Adrenal gland (tissue), 5 donors: ENCODE data around the gene CAB39.

ENCODE experiments used
- POLR2A ChIP-seq, 2 donors: fragments of 450-650 bp; IDR thresholded peaks; one replicate each; pipeline ENCODE4 v1.6.1; 2017; ENCODE audit warnings: antibody characterized with exemption in 2 of 2, mild to moderate bottlenecking in 2 of 2, moderate library complexity in 1 of 2
- TF ChIP-seq, protein P1 (sequence below), 6 experiments: fragments of 450-650 bp in 4 of 6; fragments of 200-600 bp in 2 of 6; sonication (generic) in 1 of 6; IDR thresholded peaks; 1 replicate in 5 of 6; 2 replicates in 1 of 6; pipeline versions ENCODE4 v1.5.1 to v1.8.0; 2016 to 2021; ENCODE audit warnings: antibody characterized with exemption in 6 of 6, mild to moderate bottlenecking in 2 of 6, moderate library complexity in 1 of 6
- donor health status: DM: no; HTN: no; CAD: no.

DNA sequence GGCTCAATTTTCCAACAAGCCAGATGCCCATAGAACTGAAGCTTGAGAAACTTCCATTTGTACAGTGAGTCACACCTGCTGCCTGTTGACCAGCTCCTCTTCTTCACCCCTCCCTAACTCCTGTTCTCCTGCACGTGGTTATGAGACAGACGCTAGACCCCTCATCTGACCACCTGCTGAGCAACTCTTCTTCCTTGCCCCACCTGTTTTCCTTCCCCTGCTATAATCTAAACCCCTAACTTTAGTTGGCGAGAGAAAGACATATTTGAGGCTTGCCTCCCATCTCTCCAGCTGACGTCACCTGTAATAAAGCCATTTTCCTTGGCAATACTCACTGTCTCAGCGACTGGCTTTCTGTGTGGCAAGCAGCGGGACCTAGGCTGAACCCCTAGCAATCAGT, 129.8 kb downstream of the CAB39 start:
- TF ChIP-seq, protein P1, sequence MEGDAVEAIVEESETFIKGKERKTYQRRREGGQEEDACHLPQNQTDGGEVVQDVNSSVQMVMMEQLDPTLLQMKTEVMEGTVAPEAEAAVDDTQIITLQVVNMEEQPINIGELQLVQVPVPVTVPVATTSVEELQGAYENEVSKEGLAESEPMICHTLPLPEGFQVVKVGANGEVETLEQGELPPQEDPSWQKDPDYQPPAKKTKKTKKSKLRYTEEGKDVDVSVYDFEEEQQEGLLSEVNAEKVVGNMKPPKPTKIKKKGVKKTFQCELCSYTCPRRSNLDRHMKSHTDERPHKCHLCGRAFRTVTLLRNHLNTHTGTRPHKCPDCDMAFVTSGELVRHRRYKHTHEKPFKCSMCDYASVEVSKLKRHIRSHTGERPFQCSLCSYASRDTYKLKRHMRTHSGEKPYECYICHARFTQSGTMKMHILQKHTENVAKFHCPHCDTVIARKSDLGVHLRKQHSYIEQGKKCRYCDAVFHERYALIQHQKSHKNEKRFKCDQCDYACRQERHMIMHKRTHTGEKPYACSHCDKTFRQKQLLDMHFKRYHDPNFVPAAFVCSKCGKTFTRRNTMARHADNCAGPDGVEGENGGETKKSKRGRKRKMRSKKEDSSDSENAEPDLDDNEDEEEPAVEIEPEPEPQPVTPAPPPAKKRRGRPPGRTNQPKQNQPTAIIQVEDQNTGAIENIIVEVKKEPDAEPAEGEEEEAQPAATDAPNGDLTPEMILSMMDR (IDR thresholded peaks at IDR 0.05): no peak
- no peak for TF ChIP-seq POLR2A (IDR thresholded peaks at IDR 0.05)
